HG03354 (cell line): ENCODE results near the gene TRAPPC3L.

Experiments
- ATAC-seq: cut with Tn5 transposase; IDR thresholded peaks from one replicate; pipeline ENCODE4 v1.9.1; 2021; ENCODE audit warnings: mild to moderate bottlenecking; ENCODE audit not compliant: unreplicated experiment, poor library complexity, severe bottlenecking

TRAPPC3L gene

GRCh38 chr6:116561377-116562018 is 16.0 kb upstream of the TRAPPC3L start:
- ATAC-seq, result peak; percentile 75

GRCh38 chr6:116560130-116560529 is 14.6 kb upstream of the TRAPPC3L start:
- ATAC-seq, result no peak

DNA sequence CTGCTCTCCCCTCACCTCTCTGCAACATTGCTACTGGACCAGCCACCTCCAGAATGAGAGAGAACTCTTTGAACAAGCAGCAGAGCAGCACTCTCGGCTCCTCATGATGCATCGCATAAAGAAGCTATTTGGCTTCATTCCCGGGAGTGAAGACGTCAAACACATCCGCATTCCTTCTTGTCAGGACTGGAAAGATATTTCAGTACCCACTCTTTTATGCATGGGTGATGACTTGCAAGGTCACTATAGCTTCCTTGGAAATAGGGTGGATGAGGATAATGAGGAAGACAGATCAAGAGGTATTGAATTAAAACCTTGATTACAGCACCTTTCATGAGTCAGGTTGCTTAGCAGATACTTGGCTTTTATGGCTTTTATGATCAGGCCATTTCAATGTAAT is 12.4 kb upstream of the TRAPPC3L start:
- ATAC-seq, result no peak

DNA sequence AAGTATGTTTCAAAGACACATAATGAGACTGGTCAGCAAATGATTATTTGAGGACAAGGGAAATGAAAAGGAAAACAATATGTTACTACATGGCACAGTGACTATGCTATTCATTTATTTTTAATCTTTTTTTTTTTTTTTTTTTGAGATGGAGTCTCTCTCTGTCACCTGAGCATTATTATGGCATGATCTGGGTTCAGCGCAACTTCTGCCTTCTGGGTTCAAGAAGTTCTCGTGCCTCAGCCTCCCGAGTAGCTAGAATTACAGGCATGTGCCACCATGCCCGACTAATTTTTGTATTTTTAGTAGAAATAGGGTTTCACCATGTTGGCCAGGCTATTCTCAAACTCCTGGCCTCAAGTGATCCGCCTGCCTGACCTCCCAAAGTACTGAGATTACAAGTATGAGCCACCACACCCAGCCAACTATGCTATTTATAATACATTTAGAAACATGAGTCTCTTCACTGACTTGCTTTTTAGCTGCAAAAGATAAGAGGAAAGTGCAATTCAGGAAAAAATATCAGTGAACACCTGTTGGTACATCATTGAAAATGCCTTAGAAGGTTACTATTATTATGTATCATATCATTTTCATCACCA is 11.4 kb upstream of the TRAPPC3L start:
- no peak for ATAC-seq

GRCh38 chr6:116556065-116556464 is 10.6 kb upstream of the TRAPPC3L start:
- ATAC-seq, result no peak

GRCh38 chr6:116553451-116553850 is 8.0 kb upstream of the TRAPPC3L start, which contains the start of gene CALHM4:
TSS of gene CALHM4 (plus strand) at chr6:116553751. CDS start at chr6:116553794, 43 bp downstream.
- ATAC-seq, result no peak

DNA sequence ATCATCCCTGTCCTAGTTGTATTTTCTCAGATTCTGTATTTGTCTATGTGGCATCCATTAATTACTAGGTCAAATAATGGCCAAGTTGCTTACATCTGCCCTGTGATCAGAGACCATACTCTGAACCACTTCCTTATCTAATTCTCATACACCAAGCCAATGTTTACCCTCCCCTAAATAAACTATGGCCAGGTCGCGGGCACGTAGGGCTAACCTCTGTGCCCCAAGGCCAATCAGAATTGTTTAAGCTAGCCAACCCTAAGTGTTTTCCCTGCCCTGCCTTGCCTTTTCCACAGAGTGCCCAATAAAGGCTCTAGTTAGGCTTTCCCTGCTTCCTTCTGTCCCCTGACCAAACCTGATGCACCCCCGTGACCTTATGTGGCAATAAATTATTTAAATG is 5.3 kb upstream of the TRAPPC3L start:
- ATAC-seq, result no peak

GRCh38 chr6:116547358-116547757 is 1.9 kb upstream of the TRAPPC3L start:
- ATAC-seq, result no peak

GRCh38 chr6:116543149-116543548 is 2.3 kb downstream of the TRAPPC3L start:
- no peak for ATAC-seq

GRCh38 chr6:116542426-116542825 is 3.1 kb downstream of the TRAPPC3L start:
- no peak for ATAC-seq

- peak; percentile 64 for ATAC-seq
Measured at GRCh38 chr6:116536216-116536621, 9.3 kb downstream of the TRAPPC3L start.

- no peak for ATAC-seq
Measured at GRCh38 chr6:116535109-116535508, 10.4 kb downstream of the TRAPPC3L start.

GRCh38 chr6:116533233-116533957 is 12.1 kb downstream of the TRAPPC3L start:
- no peak for ATAC-seq

- peak; percentile 82 for ATAC-seq
Measured at GRCh38 chr6:116531675-116532570, 13.6 kb downstream of the TRAPPC3L start.

GRCh38 chr6:116530436-116530835 is 15.0 kb downstream of the TRAPPC3L start:
- ATAC-seq, result no peak

DNA sequence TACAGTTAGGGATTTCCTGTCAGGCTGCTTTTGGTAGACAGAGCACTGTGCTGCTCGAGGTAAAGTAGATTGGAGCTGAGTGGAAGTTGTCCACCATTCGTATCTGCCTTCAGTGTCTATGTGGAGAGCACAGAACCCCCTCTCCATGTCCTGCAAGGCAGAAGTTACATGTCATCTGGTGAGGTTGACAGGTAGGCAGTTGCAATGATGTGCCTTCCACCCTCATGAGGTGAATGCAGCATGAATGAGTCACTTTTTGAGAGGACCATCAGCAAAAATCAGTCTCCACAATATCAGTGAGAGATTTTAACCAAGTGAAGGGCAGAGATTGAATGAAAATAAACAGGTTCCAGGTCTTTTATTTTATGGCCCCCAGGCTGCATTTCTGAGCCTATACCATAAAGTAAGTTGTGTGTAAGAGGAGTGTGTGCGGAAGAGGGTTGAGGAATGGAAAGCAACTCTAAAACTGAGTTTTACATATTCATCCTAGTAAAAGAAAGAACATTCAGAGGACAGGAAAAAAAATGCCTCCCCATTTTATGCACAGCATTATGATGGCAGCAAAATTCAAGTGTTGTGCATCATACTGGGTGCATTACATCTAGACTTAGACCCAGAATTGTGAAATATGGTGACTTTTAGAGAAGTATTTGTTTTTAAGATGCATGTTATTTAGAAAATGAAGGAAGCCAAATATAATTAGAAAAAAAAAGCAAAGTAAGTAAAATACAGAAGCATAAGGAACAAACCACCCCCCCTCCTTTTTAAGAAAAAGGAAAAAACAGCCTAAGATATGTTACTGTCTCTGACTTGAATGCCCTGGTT is 15.8 kb downstream of the TRAPPC3L start:
- no peak for ATAC-seq

DNA sequence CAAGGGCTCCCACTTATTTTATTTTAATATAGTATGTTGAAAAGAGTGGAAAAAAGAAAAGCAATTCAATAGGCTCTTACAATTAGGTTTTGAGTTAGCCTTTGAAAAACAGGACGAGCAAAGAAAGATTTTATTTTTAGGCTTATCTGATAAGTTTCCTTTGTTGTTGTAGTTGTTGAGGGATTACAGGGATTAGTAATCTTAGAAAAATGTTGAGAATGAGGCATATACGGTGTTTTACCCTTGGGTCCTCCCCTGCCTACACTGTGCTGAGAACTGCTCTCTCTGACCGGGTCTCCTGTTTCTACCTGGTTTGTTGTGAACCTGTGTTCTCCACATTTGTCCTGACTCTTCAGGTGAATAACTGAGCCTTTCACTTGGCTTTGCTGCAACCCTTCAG is 16.7 kb downstream of the TRAPPC3L start:
- no peak for ATAC-seq

GRCh38 chr6:116528133-116528532 is 17.4 kb downstream of the TRAPPC3L start:
- ATAC-seq, result no peak

GRCh38 chr6:116524236-116524635 is 21.2 kb downstream of the TRAPPC3L start:
- no peak for ATAC-seq
